Body of pancreas (tissue), 4 donors: ENCODE measurements around the gene MID1. TPM values are rescaled to one million over a fixed set of nuclear protein-coding genes. Genes with fewer than 3 reads are reported as not detected.

ENCODE experiments used
- ATAC-seq: fragments of 150-250 bp; one replicate; pipeline ENCODE4 v1.9.1; 2016
- DNase-seq, 4 donors: peaks; one replicate each; pipeline ENCODE4 v3.0.0-alpha.2; 2019
- H3K27ac ChIP-seq, 4 donors: fragments of 200-600 bp; sonication (generic); 1 replicate in 3 of 4; 2 replicates in 1 of 4; pipeline versions ENCODE4 v1.5.1 to v1.6.1; 2016 to 2019; ENCODE audit warnings: mild to moderate bottlenecking in 1 of 4, mixed read lengths in 1 of 4, moderate library complexity in 1 of 4
- H3K27me3 ChIP-seq, 2 donors: fragments of 200-600 bp; sonication (generic); one replicate each; pipeline ENCODE4 v1.6.0; 2016; ENCODE audit warnings: mild to moderate bottlenecking in 1 of 2
- H3K36me3 ChIP-seq, 2 donors: fragments of 200-600 bp; sonication (generic); replicated peaks in 1 of 2; 2 replicates each; pipeline ENCODE4 v1.5.1; 2016; ENCODE audit warnings: low read depth in 2 of 2; ENCODE audit not compliant: insufficient read depth in 1 of 2
- H3K4me1 ChIP-seq: fragments of 200-600 bp; sonication (generic); one replicate; pipeline ENCODE4 v1.6.0; 2016
- H3K4me3 ChIP-seq, 2 donors: fragments of 200-600 bp; sonication (generic); 1 replicate in 1 of 2; 2 replicates in 1 of 2; pipeline ENCODE4 v1.5.1; 2016 to 2019
- H3K9me3 ChIP-seq, 3 donors: fragments of 200-600 bp; sonication (generic); 1 replicate in 2 of 3; 2 replicates in 1 of 3; pipeline ENCODE4 v1.5.1; 2016
- CTCF ChIP-seq, 7 experiments: fragments of 450-650 bp in 4 of 7; fragments of 200-600 bp in 3 of 7; sonication (generic) in 3 of 7; IDR thresholded peaks; one replicate each; pipeline ENCODE4 v1.5.1; 2016 to 2019; ENCODE audit warnings: antibody characterized with exemption in 7 of 7
- POLR2A ChIP-seq, 3 donors: fragments of 450-650 bp; IDR thresholded peaks; one replicate each; pipeline ENCODE4 v1.6.1; 2016; ENCODE audit warnings: antibody characterized with exemption in 3 of 3, mild to moderate bottlenecking in 2 of 3
- WGBS, 2 donors: methylation state at CpG; one replicate each; pipeline ENCODE4 v1.1.5; 2017; 5-methylcytosine and 5-hydroxymethylcytosine counted together
- intact Hi-C: fragments of 100-400 bp; cut with DNase I; formaldehyde crosslinking; loops from one replicate; pipeline ENCODE4 v1.15.1; 2023
- total RNA-seq, 2 donors: library from RNA; depleted of rRNA; stranded (reverse); fragments of >200 nt; gene quantifications; one replicate each; pipeline ENCODE4 v1.1.0, GENCODE V29; 2016

MID1 gene
- total RNA-seq, 2 donors from 2014 or later, result 4.9 to 7.3 TPM

DNA sequence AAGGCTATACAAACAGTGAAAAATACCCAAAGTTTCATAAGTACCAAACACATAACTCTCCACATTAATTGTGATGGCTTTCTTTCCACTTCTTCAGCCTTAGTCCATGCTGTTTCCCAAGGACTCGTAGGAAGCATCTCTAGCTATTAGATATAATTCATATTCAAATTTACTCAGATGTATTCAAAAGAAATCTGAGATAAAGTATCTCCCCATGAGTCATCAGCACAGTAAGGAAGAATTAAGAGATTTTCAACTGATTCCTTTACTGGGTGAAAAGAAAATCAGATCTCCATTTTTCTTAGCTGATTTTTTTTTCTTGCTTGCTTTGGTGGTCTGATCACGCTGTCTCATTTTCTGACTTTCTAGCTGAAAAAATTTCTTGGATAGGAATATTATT is 71.7 kb downstream of the MID1 start:
- H3K9me3 ChIP-seq, result no peaks in the 10 kb centered on the region
- intact Hi-C loops, result no loop called here
- no peak for TF ChIP-seq CTCF (IDR thresholded peaks at IDR 0.05)
- no peak for TF ChIP-seq POLR2A (IDR thresholded peaks at IDR 0.05)
- DNase-seq, result no peak
- no peaks in the 10 kb centered on the region for H3K27me3 ChIP-seq
- H3K27ac ChIP-seq, result no peak overlapping the region
- no peak overlapping the region for H3K4me3 ChIP-seq
- no peaks in the 10 kb centered on the region for H3K36me3 ChIP-seq
- whole genome bisulfite sequencing, 2 donors, result 83 to 86% methylated on average over 2 of the region's 2 CpGs
- ATAC-seq, result no peak
- no peaks in the 10 kb centered on the region for H3K4me1 ChIP-seq

GRCh38 chrX:10545882-10546281 is 74.5 kb downstream of the MID1 start:
- Histone ChIP-seq H3K36me3 (no peaks in the 10 kb centered on the region), H3K27ac (no peak overlapping the region), H3K27me3 (no peaks in the 10 kb centered on the region), H3K9me3 (no peaks in the 10 kb centered on the region), H3K4me3 (no peak overlapping the region), H3K4me1 (no peaks in the 10 kb centered on the region)
- 37 to 64% methylated on average over 1 of the region's 1 CpG for WGBS, 2 donors
- TF ChIP-seq CTCF (IDR thresholded peaks at IDR 0.05), result no peak
- TF ChIP-seq POLR2A (IDR thresholded peaks at IDR 0.05), result no peak
- DNase-seq (no peak), ATAC-seq (no peak)
- intact Hi-C loops, result no loop called here

GRCh38 chrX:10542586-10542985 is 77.8 kb downstream of the MID1 start:
- no peaks in the 10 kb centered on the region for H3K9me3 ChIP-seq
- peaks cover under 1% of the 10 kb centered on the region for H3K4me1 ChIP-seq
- no peak for DNase-seq
- H3K36me3 ChIP-seq, result no peaks in the 10 kb centered on the region
- no peak overlapping the region for H3K4me3 ChIP-seq
- H3K27me3 ChIP-seq, result no peaks in the 10 kb centered on the region
- intact Hi-C loops, result no loop called here
- H3K27ac ChIP-seq, result no peak overlapping the region
- no peak for TF ChIP-seq POLR2A (IDR thresholded peaks at IDR 0.05)
- no peak for ATAC-seq
- 33 to 42% methylated on average over 1 of the region's 1 CpG for WGBS, 2 donors

DNA sequence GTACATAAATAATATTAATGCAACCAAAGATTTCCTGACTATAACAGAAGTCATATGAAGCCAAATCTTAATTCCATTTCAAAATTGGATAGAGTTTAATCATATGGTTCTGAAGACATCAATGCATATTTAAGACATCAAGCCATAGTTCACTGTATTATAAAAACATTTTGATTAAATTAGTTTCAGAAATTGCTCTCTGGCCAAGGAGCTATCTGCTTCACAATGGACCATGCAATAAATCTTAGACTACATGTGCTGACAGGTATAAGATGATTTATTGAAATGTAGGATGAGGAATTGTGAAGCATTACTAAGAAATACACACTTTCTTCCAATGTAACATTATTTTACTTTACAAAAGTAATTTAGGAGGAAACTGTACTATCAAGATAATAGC is 81.6 kb downstream of the MID1 start:
- Histone ChIP-seq H3K4me3 (no peak overlapping the region), H3K9me3 (no peaks in the 10 kb centered on the region), H3K27me3 (no peaks in the 10 kb centered on the region), H3K4me1 (peaks cover 11% of the 10 kb centered on the region), H3K27ac (no peak overlapping the region), H3K36me3 (no peaks in the 10 kb centered on the region)
- ATAC-seq (no peak), DNase-seq (no peak)
- intact Hi-C loops, result no loop called here
- TF ChIP-seq POLR2A (IDR thresholded peaks at IDR 0.05) (no peak), CTCF (IDR thresholded peaks at IDR 0.05) (no peak)

GRCh38 chrX:10537308-10537707 is 83.1 kb downstream of the MID1 start:
- 10 to 19% methylated on average over 2 of the region's 2 CpGs for WGBS, 2 donors
- Histone ChIP-seq H3K4me1 (peaks cover 11% of the 10 kb centered on the region), H3K27ac (peak overlapping the region in 2 of 4 donors; percentile 17 to 62), H3K4me3 (no peak overlapping the region), H3K27me3 (no peaks in the 10 kb centered on the region), H3K9me3 (no peaks in the 10 kb centered on the region), H3K36me3 (no peaks in the 10 kb centered on the region)
- ATAC-seq, result peak; percentile 63
- intact Hi-C loops, result no loop called here
- peak in 1 of 4 donors; percentile 3 for DNase-seq
- no peak for TF ChIP-seq CTCF (IDR thresholded peaks at IDR 0.05)
- no peak for TF ChIP-seq POLR2A (IDR thresholded peaks at IDR 0.05)
